ENCODE results near the gene GBP5.
"Not testable (repeated sequence)": the region's sequence is repeated elsewhere in the genome, so short reads cannot be mapped to it uniquely, and the experiment has no call there.

The GBP5 gene, protein sequence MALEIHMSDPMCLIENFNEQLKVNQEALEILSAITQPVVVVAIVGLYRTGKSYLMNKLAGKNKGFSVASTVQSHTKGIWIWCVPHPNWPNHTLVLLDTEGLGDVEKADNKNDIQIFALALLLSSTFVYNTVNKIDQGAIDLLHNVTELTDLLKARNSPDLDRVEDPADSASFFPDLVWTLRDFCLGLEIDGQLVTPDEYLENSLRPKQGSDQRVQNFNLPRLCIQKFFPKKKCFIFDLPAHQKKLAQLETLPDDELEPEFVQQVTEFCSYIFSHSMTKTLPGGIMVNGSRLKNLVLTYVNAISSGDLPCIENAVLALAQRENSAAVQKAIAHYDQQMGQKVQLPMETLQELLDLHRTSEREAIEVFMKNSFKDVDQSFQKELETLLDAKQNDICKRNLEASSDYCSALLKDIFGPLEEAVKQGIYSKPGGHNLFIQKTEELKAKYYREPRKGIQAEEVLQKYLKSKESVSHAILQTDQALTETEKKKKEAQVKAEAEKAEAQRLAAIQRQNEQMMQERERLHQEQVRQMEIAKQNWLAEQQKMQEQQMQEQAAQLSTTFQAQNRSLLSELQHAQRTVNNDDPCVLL

DNA sequence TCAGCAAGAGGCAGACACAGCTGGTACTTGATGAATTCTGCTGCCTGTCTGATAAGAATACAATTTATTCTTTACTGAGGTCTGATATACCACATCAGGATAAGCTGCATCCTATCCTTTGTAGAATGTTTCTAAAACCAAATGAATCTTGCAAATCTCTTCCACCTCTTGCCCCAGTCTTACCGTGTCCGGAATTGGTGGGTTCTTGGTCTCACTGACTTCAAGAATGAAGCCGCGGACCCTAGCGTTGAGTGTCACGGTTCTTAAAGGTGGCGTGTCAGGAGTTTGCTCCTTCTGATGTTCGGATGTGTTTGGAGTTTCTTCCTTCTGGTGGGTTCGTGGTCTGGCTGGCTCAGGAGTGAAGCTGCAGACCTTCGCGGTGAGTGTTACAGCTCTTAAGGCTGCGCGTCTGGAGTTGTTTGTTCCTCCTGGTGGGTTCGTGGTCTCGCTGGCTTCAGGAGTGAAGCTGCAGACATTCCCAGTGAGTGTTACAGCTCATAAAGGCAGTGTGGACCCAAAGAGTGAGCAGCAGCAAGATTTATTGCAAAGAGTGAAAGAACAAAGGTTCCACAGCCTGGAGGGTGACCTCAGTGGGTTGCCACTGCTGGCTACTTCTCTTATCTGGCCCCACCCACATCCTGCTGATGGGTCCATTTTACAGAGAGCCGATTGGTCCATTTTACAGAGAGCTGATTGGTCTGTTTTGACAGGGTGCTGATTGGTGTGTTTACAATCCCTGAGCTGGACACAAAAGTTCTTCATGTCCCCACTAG lies at the start of gene GBP5:
TSS of gene GBP5 (minus strand) at position 592 of the 773 bp plus-strand sequence. CDS start 3,305 bp downstream, outside the sequence.
- DNase-seq = peak; percentile 64
- peak within 1 kb of the TSS; percentile 98 for H3K4me3 Mint-ChIP-seq
- peak within 1 kb of the TSS; percentile 96 for H3K27ac Mint-ChIP-seq
- peak; percentile 66 for ATAC-seq
- H3K4me1 Mint-ChIP-seq = peaks cover 83% of the 10 kb centered on the region
- H3K27me3 Mint-ChIP-seq, H3K9me3 Mint-ChIP-seq: not testable (repeated sequence)
- peaks cover 31% of the 10 kb centered on the region for H3K36me3 Mint-ChIP-seq (ENCODE audit: low read depth)

GRCh38 chr1:89322402-89322801 lies 49.7 kb upstream of the GBP5 start:
- Mint-ChIP-seq H3K36me3 (ENCODE audit: low read depth) (peaks cover 2% of the 10 kb centered on the region), H3K27me3 (no peaks in the 10 kb centered on the region), H3K27ac (no peak overlapping the region), H3K9me3 (peaks cover 51% of the 10 kb centered on the region), H3K4me3 (no peak overlapping the region), H3K4me1 (peaks cover 2% of the 10 kb centered on the region)
- DNase-seq (no peak), ATAC-seq (no peak)

DNA sequence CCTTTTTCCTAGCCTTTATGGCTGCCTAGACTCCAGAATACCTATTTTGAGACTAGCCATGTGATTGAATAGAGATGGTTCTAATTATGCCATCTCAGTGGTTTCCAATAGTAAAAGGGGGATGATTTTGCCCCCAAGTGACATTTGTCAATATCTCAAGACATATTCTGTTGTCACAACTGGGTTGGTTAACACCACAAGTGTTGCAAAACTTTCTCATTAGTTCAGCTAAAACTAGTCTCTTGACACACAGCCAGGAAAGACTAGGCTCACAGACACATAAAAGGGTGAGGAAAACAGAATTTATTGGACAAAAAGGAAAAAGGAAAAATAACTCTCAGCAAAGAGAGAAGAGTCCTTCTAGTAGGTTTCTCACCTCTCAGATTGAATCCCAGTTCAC lies 39.9 kb upstream of the GBP5 start:
- peaks cover 41% of the 10 kb centered on the region for H3K9me3 Mint-ChIP-seq
- ATAC-seq (no peak), DNase-seq (no peak)
- peaks cover 11% of the 10 kb centered on the region for H3K36me3 Mint-ChIP-seq (ENCODE audit: low read depth)
- no peak overlapping the region for H3K4me3 Mint-ChIP-seq
- H3K4me1 Mint-ChIP-seq = peaks cover 35% of the 10 kb centered on the region
- no peaks in the 10 kb centered on the region for H3K27me3 Mint-ChIP-seq
- H3K27ac Mint-ChIP-seq = peak overlapping the region; percentile 6

GRCh38 chr1:89311757-89312156 lies 39.1 kb upstream of the GBP5 start:
- peaks cover 36% of the 10 kb centered on the region for H3K4me1 Mint-ChIP-seq
- no peak for DNase-seq

DNA sequence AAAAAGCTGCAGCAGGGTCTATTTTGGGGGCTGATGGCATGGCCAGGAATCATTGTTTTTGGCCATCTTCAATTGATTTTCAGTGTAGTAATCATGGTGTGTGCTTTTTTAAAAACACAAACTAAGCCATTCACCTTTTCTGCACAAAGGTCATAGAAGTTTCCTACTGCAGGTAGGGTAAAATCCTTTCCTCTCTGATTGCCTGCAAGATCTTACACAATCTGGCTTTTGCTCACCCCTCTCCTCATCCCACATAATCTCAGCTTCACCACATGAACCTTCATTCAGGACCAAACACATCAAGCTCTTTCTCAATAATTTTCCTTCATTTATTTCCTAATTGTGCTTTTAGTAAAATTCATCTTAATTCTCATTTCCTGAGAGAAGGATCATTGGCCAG lies 38.3 kb upstream of the GBP5 start:
- Mint-ChIP-seq H3K36me3 (ENCODE audit: low read depth) (peaks cover 11% of the 10 kb centered on the region), H3K27me3 (no peaks in the 10 kb centered on the region), H3K4me3 (peak overlapping the region; percentile 20), H3K4me1 (peaks cover 41% of the 10 kb centered on the region), H3K27ac (peak overlapping the region; percentile 87), H3K9me3 (peaks cover 35% of the 10 kb centered on the region)
- no peak for DNase-seq
- ATAC-seq = no peak

More at GRCh38 chr1:89311757-89312156, 39.1 kb upstream of the GBP5 start:
- Mint-ChIP-seq H3K4me3 (no peak overlapping the region), H3K36me3 (ENCODE audit: low read depth) (peaks cover 11% of the 10 kb centered on the region), H3K27ac (peak overlapping the region; percentile 87), H3K27me3 (no peaks in the 10 kb centered on the region), H3K9me3 (peaks cover 35% of the 10 kb centered on the region)
- ATAC-seq = no peak

DNA sequence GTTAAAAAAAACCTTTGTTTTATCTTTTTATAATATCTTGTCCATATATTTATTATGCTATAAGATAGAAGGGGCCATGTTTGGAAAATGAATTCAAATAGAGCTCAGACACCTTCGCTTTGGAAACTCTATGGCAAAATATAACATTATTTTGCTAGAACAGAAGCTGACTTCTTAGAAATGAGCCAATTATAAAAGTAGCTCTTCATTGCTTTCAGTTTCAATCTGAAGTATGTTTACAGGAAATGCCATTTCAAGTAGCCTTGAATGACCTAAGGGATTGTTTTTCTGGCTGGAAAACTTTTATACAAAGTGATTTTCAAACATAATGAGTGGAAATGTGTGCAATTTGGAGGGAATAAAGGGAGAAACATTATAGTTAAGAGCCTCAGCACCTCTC lies 37.8 kb upstream of the GBP5 start:
- H3K27ac Mint-ChIP-seq = peak overlapping the region; percentile 87
- ATAC-seq = peak; percentile 69
- peak overlapping the region; percentile 20 for H3K4me3 Mint-ChIP-seq
- H3K9me3 Mint-ChIP-seq = peaks cover 35% of the 10 kb centered on the region
- H3K27me3 Mint-ChIP-seq = no peaks in the 10 kb centered on the region
- H3K36me3 Mint-ChIP-seq (ENCODE audit: low read depth) = peaks cover 11% of the 10 kb centered on the region
- peaks cover 43% of the 10 kb centered on the region for H3K4me1 Mint-ChIP-seq
- no peak for DNase-seq

GRCh38 chr1:89309828-89310227 lies 37.2 kb upstream of the GBP5 start:
- peak overlapping the region; percentile 20 for H3K4me3 Mint-ChIP-seq
- peaks cover 9% of the 10 kb centered on the region for H3K36me3 Mint-ChIP-seq (ENCODE audit: low read depth)
- H3K27me3 Mint-ChIP-seq = no peaks in the 10 kb centered on the region
- ATAC-seq (no peak), DNase-seq (no peak)
- peak overlapping the region; percentile 87 for H3K27ac Mint-ChIP-seq
- H3K9me3 Mint-ChIP-seq = peaks cover 35% of the 10 kb centered on the region
- peaks cover 44% of the 10 kb centered on the region for H3K4me1 Mint-ChIP-seq

DNA sequence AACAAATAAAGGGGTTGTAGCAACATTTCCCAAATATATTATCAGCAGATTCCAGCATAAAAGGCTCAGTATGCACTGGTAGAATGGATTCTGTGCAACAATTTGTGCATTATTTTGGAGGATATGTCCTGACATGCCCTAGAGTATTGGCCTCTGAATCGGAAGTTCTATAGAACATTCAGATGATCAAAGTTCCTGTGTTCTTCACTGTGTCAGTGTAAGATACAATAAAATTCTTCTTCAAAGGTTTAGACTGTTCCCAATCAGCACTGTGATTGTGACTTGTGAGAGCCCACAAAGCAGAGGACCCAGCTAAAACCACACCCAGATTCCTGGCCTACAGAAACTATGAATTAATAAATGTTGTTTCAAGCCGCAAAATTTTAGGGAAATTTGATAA lies 33.6 kb upstream of the GBP5 start:
- Mint-ChIP-seq H3K4me1 (peaks cover 33% of the 10 kb centered on the region), H3K27me3 (no peaks in the 10 kb centered on the region), H3K36me3 (ENCODE audit: low read depth) (peaks cover 9% of the 10 kb centered on the region), H3K4me3 (no peak overlapping the region), H3K9me3 (peaks cover 24% of the 10 kb centered on the region), H3K27ac (no peak overlapping the region)
- DNase-seq (no peak), ATAC-seq (no peak)

GRCh38 chr1:89305493-89305892 lies 32.8 kb upstream of the GBP5 start:
- ATAC-seq (no peak), DNase-seq (no peak)
- H3K36me3 Mint-ChIP-seq (ENCODE audit: low read depth) = peaks cover 9% of the 10 kb centered on the region
- H3K27ac Mint-ChIP-seq = no peak overlapping the region
- peaks cover 25% of the 10 kb centered on the region for H3K4me1 Mint-ChIP-seq
- no peak overlapping the region for H3K4me3 Mint-ChIP-seq
- H3K9me3 Mint-ChIP-seq = peaks cover 20% of the 10 kb centered on the region
- H3K27me3 Mint-ChIP-seq = no peaks in the 10 kb centered on the region

GRCh38 chr1:89304572-89305230 lies 32.0 kb upstream of the GBP5 start:
- Mint-ChIP-seq H3K36me3 (ENCODE audit: low read depth) (peaks cover 7% of the 10 kb centered on the region), H3K27ac (no peak overlapping the region), H3K4me3 (no peak overlapping the region), H3K27me3 (no peaks in the 10 kb centered on the region), H3K4me1 (peaks cover 22% of the 10 kb centered on the region), H3K9me3 (peaks cover 14% of the 10 kb centered on the region)
- ATAC-seq (no peak), DNase-seq (no peak)

DNA sequence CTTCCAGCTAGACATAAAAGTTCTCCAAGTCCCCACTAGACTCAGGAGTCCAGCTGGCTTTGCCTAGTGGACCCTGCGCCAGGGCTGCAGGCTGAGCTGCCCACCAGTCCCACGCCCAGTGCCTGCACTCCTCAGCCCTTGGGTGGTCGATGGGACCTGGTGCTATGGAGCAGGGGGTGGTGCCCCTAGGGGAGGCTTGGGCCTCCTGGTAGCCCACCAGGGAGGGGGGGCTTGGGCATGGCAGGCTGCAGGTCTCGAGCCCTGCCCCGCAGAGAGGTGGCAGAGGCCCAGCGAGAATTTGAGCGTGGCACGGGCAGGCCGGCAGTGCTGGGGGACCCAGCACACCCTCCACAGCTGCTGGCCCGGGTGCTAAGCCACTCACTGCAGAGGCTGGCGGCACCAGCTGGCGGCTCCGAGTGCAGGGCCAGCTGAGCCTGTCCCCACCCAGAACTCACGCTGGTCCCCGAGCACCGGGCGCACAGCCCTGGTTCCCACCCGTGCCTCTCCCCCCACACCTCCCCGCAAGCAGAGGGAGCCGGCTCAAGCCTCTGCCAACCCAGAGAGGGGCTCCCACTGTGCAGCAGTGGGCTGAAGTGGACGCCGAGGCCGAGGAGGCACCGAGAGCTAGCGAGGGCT lies 30.2 kb upstream of the GBP5 start:
- H3K36me3 Mint-ChIP-seq (ENCODE audit: low read depth) = no peaks in the 10 kb centered on the region
- no peaks in the 10 kb centered on the region for H3K27me3 Mint-ChIP-seq
- no peak overlapping the region for H3K27ac Mint-ChIP-seq
- peaks cover 5% of the 10 kb centered on the region for H3K9me3 Mint-ChIP-seq
- H3K4me3 Mint-ChIP-seq = no peak overlapping the region
- no peak for DNase-seq
- no peak for ATAC-seq
- peaks cover 28% of the 10 kb centered on the region for H3K4me1 Mint-ChIP-seq

GRCh38 chr1:89299739-89300463 lies 27.2 kb upstream of the GBP5 start:
- ATAC-seq = peak; percentile 90
- H3K36me3 Mint-ChIP-seq (ENCODE audit: low read depth); DNase-seq; H3K9me3 Mint-ChIP-seq; H3K27me3 Mint-ChIP-seq: not testable (repeated sequence)
- H3K4me1 Mint-ChIP-seq = peaks cover 34% of the 10 kb centered on the region
- H3K27ac Mint-ChIP-seq = peak overlapping the region; percentile 66
- H3K4me3 Mint-ChIP-seq = peak overlapping the region; percentile 7

DNA sequence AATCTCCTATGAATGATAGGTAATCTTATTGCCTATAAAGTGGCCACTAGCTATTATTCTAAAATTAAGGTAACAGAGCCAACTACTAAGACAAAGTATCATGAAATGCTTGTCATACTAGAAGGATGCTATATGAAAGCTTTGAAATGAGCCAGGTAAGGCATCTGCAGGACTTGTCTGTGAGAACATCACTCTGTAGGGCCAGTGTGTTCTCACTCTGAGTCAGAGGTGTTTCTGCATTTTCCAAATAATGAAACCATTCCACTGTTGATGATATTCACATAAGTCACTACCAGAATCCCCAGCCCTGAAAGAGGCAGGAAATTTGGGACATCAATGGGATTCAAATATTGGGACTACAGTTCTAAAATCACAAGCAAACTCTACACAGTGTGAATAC lies 25.8 kb upstream of the GBP5 start:
- ATAC-seq = no peak
- no peak for DNase-seq
- no peak overlapping the region for H3K4me3 Mint-ChIP-seq
- peaks cover 41% of the 10 kb centered on the region for H3K4me1 Mint-ChIP-seq
- H3K9me3 Mint-ChIP-seq = peaks cover 13% of the 10 kb centered on the region
- H3K36me3 Mint-ChIP-seq (ENCODE audit: low read depth) = peaks cover 2% of the 10 kb centered on the region
- H3K27me3 Mint-ChIP-seq = no peaks in the 10 kb centered on the region
- no peak overlapping the region for H3K27ac Mint-ChIP-seq
